Gastroesophageal sphincter (tissue), 4 donors: ENCODE data around the gene SDSL. TPM values are rescaled to one million over a fixed set of nuclear protein-coding genes. Genes with fewer than 3 reads are reported as not detected.

Experiments
- ATAC-seq: fragments of 150-250 bp; one replicate; pipeline ENCODE4 v1.9.1; 2016; ENCODE audit warnings: mild to moderate bottlenecking, moderate library complexity
- H3K27ac ChIP-seq, 4 donors: fragments of 200-600 bp; sonication (generic) in 3 of 4; 1 replicate in 3 of 4; 2 replicates in 1 of 4; pipeline ENCODE4 v1.5.1; 2016 to 2019
- H3K27me3 ChIP-seq: fragments of 200-600 bp; sonication (generic); one replicate; pipeline ENCODE4 v1.5.1; 2019
- H3K36me3 ChIP-seq, 2 donors: fragments of 200-600 bp; sonication (generic); one replicate each; pipeline ENCODE4 v1.5.1; 2019; ENCODE audit warnings: control low read depth in 1 of 2
- H3K4me1 ChIP-seq, 3 donors: fragments of 200-600 bp; sonication (generic); 1 replicate in 2 of 3; 2 replicates in 1 of 3; pipeline ENCODE4 v1.5.1; 2016 to 2019; ENCODE audit warnings: control low read depth in 2 of 3
- H3K4me3 ChIP-seq, 2 donors: fragments of 200-600 bp; sonication (generic); one replicate each; pipeline ENCODE4 v1.5.1; 2019; ENCODE audit warnings: mild to moderate bottlenecking in 1 of 2, moderate library complexity in 1 of 2
- H3K9me3 ChIP-seq, 3 donors: fragments of 200-600 bp; sonication (generic); one replicate each; pipeline ENCODE4 v1.5.1; 2017 to 2019; ENCODE audit warnings: control low read depth in 2 of 3
- EP300 ChIP-seq: sonication (generic); formaldehyde crosslinking; IDR thresholded peaks from one replicate; pipeline ENCODE4 v1.6.1; 2017; ENCODE audit warnings: antibody characterized with exemption, mild to moderate bottlenecking
- POLR2A ChIP-seq, 2 donors: fragments of 450-650 bp; IDR thresholded peaks; one replicate each; pipeline ENCODE4 v1.6.1; 2017; ENCODE audit warnings: antibody characterized with exemption in 2 of 2, mild to moderate bottlenecking in 2 of 2, moderate library complexity in 1 of 2
- POLR2AphosphoS5 ChIP-seq: sonication (generic); formaldehyde crosslinking; IDR thresholded peaks from one replicate; pipeline ENCODE4 v1.6.1; 2017; ENCODE audit warnings: antibody characterized with exemption
- WGBS, 2 donors: methylation state at CpG; one replicate each; pipeline ENCODE4 v1.1.5; 2018; ENCODE audit warnings: low coverage in 1 of 2; 5-methylcytosine and 5-hydroxymethylcytosine counted together
- total RNA-seq, 4 donors: library from RNA; depleted of rRNA; stranded (reverse); fragments of >200 nt; gene quantifications; one replicate each; pipeline ENCODE4 v1.1.0, GENCODE V29; 2016
- TF ChIP-seq, protein P1 (sequence below), 4 experiments: fragments of 200-600 bp in 2 of 4; fragments of 450-650 bp in 2 of 4; sonication (generic) in 1 of 4; IDR thresholded peaks; one replicate each; pipeline ENCODE4 v1.5.1; 2017 to 2019; ENCODE audit warnings: antibody characterized with exemption in 4 of 4, mild to moderate bottlenecking in 2 of 4, moderate library complexity in 2 of 4

SDSL gene
- total RNA-seq, 4 donors from 2014 or later = 1.1 to 7.5 (median 2.6) TPM

DNA sequence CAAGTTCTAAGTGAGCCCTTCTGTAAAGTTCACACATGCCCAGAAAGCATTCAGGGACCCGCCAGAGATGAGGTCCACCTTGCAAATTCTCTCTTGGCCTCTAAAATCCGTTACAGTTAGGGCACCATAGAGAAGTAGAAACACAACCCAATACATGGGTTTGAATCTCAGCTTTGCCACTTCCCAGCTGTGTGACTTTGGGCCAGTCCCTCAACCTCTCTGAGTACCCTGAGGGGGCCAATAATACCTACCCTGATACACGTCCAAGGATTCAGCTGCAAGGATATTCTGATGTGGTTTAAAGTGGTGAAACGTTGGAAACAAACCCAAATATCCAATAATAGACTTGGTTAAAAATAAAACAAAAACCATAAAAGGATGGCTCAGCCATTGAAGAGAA, 37.8 kb downstream of the SDSL start:
- H3K4me1 ChIP-seq = peaks cover 0 to 30% (median 21%) of the 10 kb centered on the region in 3 donors
- no peaks in the 10 kb centered on the region for H3K9me3 ChIP-seq
- H3K27me3 ChIP-seq = peaks cover 94% of the 10 kb centered on the region
- WGBS, 2 donors = 11 to 20% methylated on average over 1 to 3 of the region's 4 CpGs
- no peak overlapping the region for H3K4me3 ChIP-seq
- H3K27ac ChIP-seq = no peak overlapping the region
- H3K36me3 ChIP-seq = no peaks in the 10 kb centered on the region
- TF ChIP-seq POLR2A (IDR thresholded peaks at IDR 0.05) (no peak), EP300 (no peak), POLR2AphosphoS5 (no peak)
- TF ChIP-seq, protein P1, sequence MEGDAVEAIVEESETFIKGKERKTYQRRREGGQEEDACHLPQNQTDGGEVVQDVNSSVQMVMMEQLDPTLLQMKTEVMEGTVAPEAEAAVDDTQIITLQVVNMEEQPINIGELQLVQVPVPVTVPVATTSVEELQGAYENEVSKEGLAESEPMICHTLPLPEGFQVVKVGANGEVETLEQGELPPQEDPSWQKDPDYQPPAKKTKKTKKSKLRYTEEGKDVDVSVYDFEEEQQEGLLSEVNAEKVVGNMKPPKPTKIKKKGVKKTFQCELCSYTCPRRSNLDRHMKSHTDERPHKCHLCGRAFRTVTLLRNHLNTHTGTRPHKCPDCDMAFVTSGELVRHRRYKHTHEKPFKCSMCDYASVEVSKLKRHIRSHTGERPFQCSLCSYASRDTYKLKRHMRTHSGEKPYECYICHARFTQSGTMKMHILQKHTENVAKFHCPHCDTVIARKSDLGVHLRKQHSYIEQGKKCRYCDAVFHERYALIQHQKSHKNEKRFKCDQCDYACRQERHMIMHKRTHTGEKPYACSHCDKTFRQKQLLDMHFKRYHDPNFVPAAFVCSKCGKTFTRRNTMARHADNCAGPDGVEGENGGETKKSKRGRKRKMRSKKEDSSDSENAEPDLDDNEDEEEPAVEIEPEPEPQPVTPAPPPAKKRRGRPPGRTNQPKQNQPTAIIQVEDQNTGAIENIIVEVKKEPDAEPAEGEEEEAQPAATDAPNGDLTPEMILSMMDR (IDR thresholded peaks at IDR 0.05) = no peak
- no peak for ATAC-seq

DNA sequence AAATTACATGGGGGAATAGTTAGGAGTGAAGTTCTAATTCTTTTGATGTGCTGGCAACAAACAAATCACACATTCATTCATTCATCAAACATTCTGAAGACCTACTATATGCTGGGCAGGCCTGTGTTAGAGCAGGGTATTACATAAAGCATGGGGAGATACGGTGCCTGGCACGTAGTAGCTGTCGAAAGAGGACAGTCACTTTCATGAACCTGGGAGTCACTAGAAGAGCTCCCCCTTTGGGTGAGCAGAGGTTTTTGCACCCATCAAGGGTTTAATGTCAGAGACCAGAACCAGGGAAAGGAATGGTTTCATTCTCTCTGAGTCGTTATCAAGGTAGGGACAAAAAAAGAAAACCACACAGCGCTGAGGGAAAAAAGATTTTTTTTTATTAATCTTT, 39.5 kb downstream of the SDSL start:
- H3K27ac ChIP-seq = no peak overlapping the region
- peaks cover 96% of the 10 kb centered on the region for H3K27me3 ChIP-seq
- TF ChIP-seq POLR2AphosphoS5 = no peak
- TF ChIP-seq POLR2A (IDR thresholded peaks at IDR 0.05) = no peak
- no peak for TF ChIP-seq EP300
- H3K4me1 ChIP-seq = peaks cover 0 to 44% (median 27%) of the 10 kb centered on the region in 3 donors
- 12 to 29% methylated on average over 3 to 5 of the region's 5 CpGs for WGBS, 2 donors
- H3K36me3 ChIP-seq = no peaks in the 10 kb centered on the region
- no peak overlapping the region for H3K4me3 ChIP-seq
- H3K9me3 ChIP-seq = no peaks in the 10 kb centered on the region
- no peak for ATAC-seq

DNA sequence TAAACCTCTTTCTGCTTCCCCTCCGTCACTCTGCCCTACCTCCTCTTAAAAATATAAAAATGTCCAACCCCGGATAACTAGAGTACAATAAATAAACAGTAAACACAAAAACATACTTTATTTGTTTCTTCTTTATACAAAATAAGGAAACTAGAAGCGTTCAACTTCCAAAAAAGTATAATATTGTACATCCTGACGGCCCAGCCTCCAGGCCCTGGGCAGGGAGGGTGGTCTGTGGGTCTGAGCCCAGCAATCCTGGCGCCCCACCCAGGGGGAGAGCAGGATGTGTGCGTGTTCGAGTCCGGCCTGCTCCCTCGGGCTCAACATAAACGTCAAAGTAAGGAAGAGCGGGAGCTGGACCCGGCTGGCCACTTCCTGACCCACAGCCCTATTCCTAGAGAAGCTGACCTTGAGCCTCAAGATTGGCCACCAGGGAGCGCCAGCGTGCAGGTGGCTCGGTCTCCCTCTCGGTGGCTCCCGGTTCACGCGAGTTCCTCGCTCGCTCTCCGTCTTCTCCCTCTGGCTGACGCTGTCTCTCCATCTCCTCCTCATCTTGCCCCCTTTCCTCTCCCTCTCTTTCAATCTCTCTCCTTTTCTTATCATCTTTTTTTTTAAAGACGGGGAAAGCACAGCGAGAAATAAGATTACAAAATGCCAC, 40.1 kb downstream of the SDSL start:
- Histone ChIP-seq H3K4me1 (peaks cover 0 to 47% (median 28%) of the 10 kb centered on the region in 3 donors), H3K27ac (no peak overlapping the region), H3K9me3 (no peaks in the 10 kb centered on the region), H3K36me3 (no peaks in the 10 kb centered on the region), H3K27me3 (peaks cover 96% of the 10 kb centered on the region), H3K4me3 (peak overlapping the region in 1 of 2 donors; percentile 39)
- TF ChIP-seq, protein P1 (IDR thresholded peaks at IDR 0.05) = peak in 3 of 4 experiments; percentile 54 to 81 (median 62)
- no peak for TF ChIP-seq EP300
- no peak for TF ChIP-seq POLR2AphosphoS5
- 10 to 27% methylated on average over 10 to 17 of the region's 25 CpGs for WGBS, 2 donors
- peak; percentile 74 for ATAC-seq

DNA sequence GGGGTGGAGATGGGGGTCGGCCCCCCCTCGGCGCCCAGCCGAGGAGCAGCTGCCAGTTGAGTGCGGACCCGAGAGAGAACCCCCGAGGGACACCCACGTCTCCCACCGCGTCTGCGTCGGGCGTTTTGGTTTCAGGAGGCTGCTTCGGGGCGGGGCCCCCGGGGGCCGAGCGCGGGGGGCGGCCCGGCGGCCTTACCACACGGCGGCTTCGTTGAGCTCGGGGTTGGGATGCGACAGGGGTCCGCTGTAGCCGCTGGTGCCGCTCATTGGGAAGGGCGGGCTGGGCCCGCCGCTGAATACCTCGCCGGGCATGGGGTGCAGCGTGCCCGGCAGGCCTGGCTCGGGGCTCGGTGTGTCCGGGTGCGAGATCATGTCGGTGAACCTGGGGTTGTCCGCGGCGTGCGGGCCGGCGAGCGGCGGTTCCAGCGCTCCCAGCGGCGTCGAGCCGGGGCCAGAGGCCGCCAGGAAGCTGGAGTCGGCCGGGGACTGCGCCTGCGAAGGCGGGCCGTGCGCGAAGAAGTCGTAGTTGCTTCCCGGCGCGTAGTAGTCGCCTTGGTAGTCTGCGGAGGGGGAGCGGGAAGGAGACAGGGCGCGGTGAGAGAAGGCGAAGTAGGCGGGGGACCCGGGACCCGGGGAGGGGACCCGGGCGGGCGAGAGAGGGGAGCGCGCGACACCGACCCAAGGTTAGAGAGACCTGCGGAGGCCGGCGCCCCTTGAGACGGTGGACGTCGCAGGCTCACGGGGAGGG, 41.0 kb downstream of the SDSL start:
- ATAC-seq = no peak
- WGBS, 2 donors = 0% methylated on average over 14 of the region's 91 CpGs; no CpG with 5 or more reads in 1 of the 2 donors
- Histone ChIP-seq H3K9me3 (no peaks in the 10 kb centered on the region), H3K27ac (no peak overlapping the region), H3K4me1 (peaks cover 0 to 57% (median 35%) of the 10 kb centered on the region in 3 donors), H3K36me3 (no peaks in the 10 kb centered on the region), H3K27me3 (peaks cover 98% of the 10 kb centered on the region), H3K4me3 (peak overlapping the region in 1 of 2 donors; percentile 39)
- TF ChIP-seq EP300 (no peak), POLR2AphosphoS5 (no peak), POLR2A (IDR thresholded peaks at IDR 0.05) (no peak)
- TF ChIP-seq, protein P1 (IDR thresholded peaks at IDR 0.05) = no peak

- 1 to 2% methylated on average over 41 to 49 of the region's 57 CpGs for WGBS, 2 donors
- H3K4me1 ChIP-seq = peaks cover 0 to 60% (median 35%) of the 10 kb centered on the region in 3 donors
- no peak for ATAC-seq
- H3K9me3 ChIP-seq = no peaks in the 10 kb centered on the region
- TF ChIP-seq, protein P1 (IDR thresholded peaks at IDR 0.05) = no peak
- TF ChIP-seq POLR2AphosphoS5 (no peak), EP300 (no peak), POLR2A (IDR thresholded peaks at IDR 0.05) (no peak)
- peak overlapping the region in 1 of 2 donors; percentile 39 for H3K4me3 ChIP-seq
- H3K27me3 ChIP-seq = peaks cover 98% of the 10 kb centered on the region
- no peaks in the 10 kb centered on the region for H3K36me3 ChIP-seq
- no peak overlapping the region for H3K27ac ChIP-seq
These were observed 41.7 kb downstream of the SDSL start for GRCh38 chr12:113463746-113464451.
